ENCODE results near the gene AREL1.

AREL1 gene

GRCh38 chr14:74673768-74674167 lies 39.1 kb downstream of the AREL1 start:
- ChIA-PET POLR2A (no interaction called here), CTCF (no interaction called here)
- TF ChIP-seq SP1 (IDR thresholded peaks at IDR 0.05) (no peak), SUZ12 (IDR thresholded peaks at IDR 0.05) (no peak), TARDBP (IDR thresholded peaks at IDR 0.05) (no peak), CTBP1 (IDR thresholded peaks at IDR 0.05; ENCODE audit: borderline replicate concordance) (no peak), HDGF (IDR thresholded peaks at IDR 0.05; ENCODE audit: borderline replicate concordance) (no peak), FOXM1 (IDR thresholded peaks at IDR 0.05; ENCODE audit: borderline replicate concordance) (no peak), BHLHE40 (IDR thresholded peaks at IDR 0.05; ENCODE audit: borderline replicate concordance) (no peak), FOXA1 (IDR thresholded peaks at IDR 0.05) (no peak), ARNT (IDR thresholded peaks at IDR 0.05) (no peak), ZNF384 (IDR thresholded peaks at IDR 0.05) (no peak), LEF1 (IDR thresholded peaks at IDR 0.05; ENCODE audit: borderline replicate concordance) (no peak), NFRKB (IDR thresholded peaks at IDR 0.05) (no peak), L3MBTL2 (conservative IDR thresholded peaks at IDR 0.05) (no peak), FOXK2 (IDR thresholded peaks at IDR 0.05) (no peak), ELF4 (IDR thresholded peaks at IDR 0.05) (no peak)
- TF ChIP-seq, protein P1, sequence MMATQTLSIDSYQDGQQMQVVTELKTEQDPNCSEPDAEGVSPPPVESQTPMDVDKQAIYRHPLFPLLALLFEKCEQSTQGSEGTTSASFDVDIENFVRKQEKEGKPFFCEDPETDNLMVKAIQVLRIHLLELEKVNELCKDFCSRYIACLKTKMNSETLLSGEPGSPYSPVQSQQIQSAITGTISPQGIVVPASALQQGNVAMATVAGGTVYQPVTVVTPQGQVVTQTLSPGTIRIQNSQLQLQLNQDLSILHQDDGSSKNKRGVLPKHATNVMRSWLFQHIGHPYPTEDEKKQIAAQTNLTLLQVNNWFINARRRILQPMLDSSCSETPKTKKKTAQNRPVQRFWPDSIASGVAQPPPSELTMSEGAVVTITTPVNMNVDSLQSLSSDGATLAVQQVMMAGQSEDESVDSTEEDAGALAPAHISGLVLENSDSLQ (IDR thresholded peaks at IDR 0.05) = no peak
- no peak for DNase-seq (ENCODE audit: extremely low spot score)

DNA sequence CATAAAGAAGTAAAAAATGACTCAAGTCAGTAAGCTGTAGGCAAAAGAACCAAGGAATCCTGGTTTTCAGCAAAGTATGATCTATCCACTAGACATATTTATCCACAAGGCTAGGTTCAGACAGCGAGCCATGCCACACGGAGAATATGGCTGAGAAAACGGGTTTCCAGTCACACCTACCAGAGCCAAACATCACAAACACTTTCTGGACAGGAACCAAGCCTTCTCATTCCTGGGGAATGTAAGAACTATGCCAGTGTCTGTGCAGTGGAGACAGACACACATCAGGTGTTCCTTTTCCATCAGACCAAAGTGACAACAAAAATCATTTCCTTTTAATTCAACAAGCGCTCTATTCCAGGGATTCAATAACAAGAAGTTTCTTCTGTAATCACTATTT lies 41.1 kb downstream of the AREL1 start:
- TF ChIP-seq HDGF (IDR thresholded peaks at IDR 0.05; ENCODE audit: borderline replicate concordance) (no peak), SP1 (IDR thresholded peaks at IDR 0.05) (no peak), ARNT (IDR thresholded peaks at IDR 0.05) (no peak), ZNF384 (IDR thresholded peaks at IDR 0.05) (no peak), SUZ12 (IDR thresholded peaks at IDR 0.05) (no peak), LEF1 (IDR thresholded peaks at IDR 0.05; ENCODE audit: borderline replicate concordance) (no peak), FOXA1 (IDR thresholded peaks at IDR 0.05) (no peak), FOXK2 (IDR thresholded peaks at IDR 0.05) (no peak), L3MBTL2 (conservative IDR thresholded peaks at IDR 0.05) (no peak)
- TF ChIP-seq, protein P1 (IDR thresholded peaks at IDR 0.05) = no peak
- CTCF ChIA-PET = no interaction called here

GRCh38 chr14:74670726-74671411 lies 42.0 kb downstream of the AREL1 start:
- ChIA-PET POLR2A (no interaction called here), CTCF (no interaction called here)

More for the DNA sequence above, 41.1 kb downstream of the AREL1 start:
- POLR2A ChIA-PET = no interaction called here
- no peak for DNase-seq (ENCODE audit: extremely low spot score)

GRCh38 chr14:74669846-74670245 lies 43.0 kb downstream of the AREL1 start:
- TF ChIP-seq FOXM1 (IDR thresholded peaks at IDR 0.05; ENCODE audit: borderline replicate concordance) (no peak), ZNF384 (IDR thresholded peaks at IDR 0.05) (no peak), HDGF (IDR thresholded peaks at IDR 0.05; ENCODE audit: borderline replicate concordance) (no peak), LEF1 (IDR thresholded peaks at IDR 0.05; ENCODE audit: borderline replicate concordance) (no peak)
- no peak for DNase-seq (ENCODE audit: extremely low spot score)
- CTCF ChIA-PET = no interaction called here
- POLR2A ChIA-PET = no interaction called here

More at GRCh38 chr14:74670726-74671411, 42.0 kb downstream of the AREL1 start:
- DNase-seq (ENCODE audit: extremely low spot score) = no peak
- no peak for TF ChIP-seq ELF4 (IDR thresholded peaks at IDR 0.05)
- TF ChIP-seq SP1 (IDR thresholded peaks at IDR 0.05) = no peak
- TF ChIP-seq FOXA1 (IDR thresholded peaks at IDR 0.05) = no peak
- no peak for TF ChIP-seq SUZ12 (IDR thresholded peaks at IDR 0.05)
- TF ChIP-seq ARNT (IDR thresholded peaks at IDR 0.05) = no peak
- TF ChIP-seq BHLHE40 (IDR thresholded peaks at IDR 0.05; ENCODE audit: borderline replicate concordance) = no peak
- TF ChIP-seq ZNF384 (IDR thresholded peaks at IDR 0.05) = no peak
- TF ChIP-seq CTBP1 (IDR thresholded peaks at IDR 0.05; ENCODE audit: borderline replicate concordance) = no peak
- no peak for TF ChIP-seq FOXM1 (IDR thresholded peaks at IDR 0.05; ENCODE audit: borderline replicate concordance)
- TF ChIP-seq LEF1 (IDR thresholded peaks at IDR 0.05; ENCODE audit: borderline replicate concordance) = no peak
- no peak for TF ChIP-seq TARDBP (IDR thresholded peaks at IDR 0.05)
- no peak for TF ChIP-seq L3MBTL2 (conservative IDR thresholded peaks at IDR 0.05)
- TF ChIP-seq FOXK2 (IDR thresholded peaks at IDR 0.05) = no peak
- TF ChIP-seq HDGF (IDR thresholded peaks at IDR 0.05; ENCODE audit: borderline replicate concordance) = no peak
- TF ChIP-seq, protein P1 (IDR thresholded peaks at IDR 0.05) = no peak
- no peak for TF ChIP-seq NFRKB (IDR thresholded peaks at IDR 0.05)

- TF ChIP-seq HDGF (IDR thresholded peaks at IDR 0.05; ENCODE audit: borderline replicate concordance) (no peak), ELF4 (IDR thresholded peaks at IDR 0.05) (no peak), ZNF384 (IDR thresholded peaks at IDR 0.05) (no peak), FOXM1 (IDR thresholded peaks at IDR 0.05; ENCODE audit: borderline replicate concordance) (no peak), FOXA1 (IDR thresholded peaks at IDR 0.05) (no peak), CTBP1 (IDR thresholded peaks at IDR 0.05; ENCODE audit: borderline replicate concordance) (no peak), ARNT (IDR thresholded peaks at IDR 0.05) (no peak), NFRKB (IDR thresholded peaks at IDR 0.05) (no peak), BHLHE40 (IDR thresholded peaks at IDR 0.05; ENCODE audit: borderline replicate concordance) (no peak), TARDBP (IDR thresholded peaks at IDR 0.05) (no peak), FOXK2 (IDR thresholded peaks at IDR 0.05) (no peak), SUZ12 (IDR thresholded peaks at IDR 0.05) (no peak), L3MBTL2 (conservative IDR thresholded peaks at IDR 0.05) (no peak), LEF1 (IDR thresholded peaks at IDR 0.05; ENCODE audit: borderline replicate concordance) (no peak)
- TF ChIP-seq, protein P1 (IDR thresholded peaks at IDR 0.05) = no peak
- no peak for DNase-seq (ENCODE audit: extremely low spot score)
- CTCF ChIA-PET = no interaction called here
- POLR2A ChIA-PET = no interaction called here
Observed at GRCh38 chr14:74669256-74669655, 43.6 kb downstream of the AREL1 start.

Measured in HEK293T (cell line).